Measurements from ENCODE around the gene CELF1. TPM values are rescaled to one million over a fixed set of nuclear protein-coding genes. Genes with fewer than 3 reads are reported as not detected.

Gene CELF1
- total and polyA plus RNA-seq, 9 of the 15 experiments (the other 6 are each of a cell fraction or from before 2014, with no cell fraction given) = 11.3 to 142 (median 77.4) TPM

GRCh38 chr11:47512701-47513100, 40.2 kb downstream of the CELF1 start:
- H3K4me1 ChIP-seq (replicated peaks in 1 of 2; ENCODE audit: control insufficient read depth in 2 of 2, insufficient read depth in 2 of 2, low read length in 2 of 2) = peaks cover 40 to 68% of the 10 kb centered on the region in 2 experiments
- no peak overlapping the region for H3K4me3 ChIP-seq
- H3K27me3 ChIP-seq (ENCODE audit: control insufficient read depth in 2 of 2, insufficient read depth in 2 of 2, low read length in 2 of 2) = no peaks in the 10 kb centered on the region
- peak overlapping the region; percentile 55 for H3K27ac ChIP-seq (ENCODE audit: extremely low read depth, low read depth, low read length)
- DNase-seq (ENCODE audit: extremely low read depth in 1 of 4, low spot score in 3 of 4) (no peak), ATAC-seq (peak; percentile 8; the same call in 1 of the 3 replicates), FAIRE-seq (no peak)
- H3K9ac ChIP-seq (ENCODE audit: insufficient read depth in 1 of 2, low read depth in 2 of 2, low read length in 2 of 2) = peak overlapping the region; percentile 23 to 27; a peak in 3 of 4 replicates
- H3K9me1 ChIP-seq (ENCODE audit: control insufficient read depth, insufficient read depth, low read length) = peaks cover 7% of the 10 kb centered on the region
- WGBS (ENCODE audit: insufficient coverage, low coverage, missing lambda C conversion rate) = 23% methylated on average over 2 of the region's 2 CpGs
- ChIA-PET CTCF (ENCODE audit: low intra/inter-chr PET ratio) (no interaction called here), POLR2A (interaction anchor here (1.1 to 1.8 kb wide), 4 partner anchors 10 to 22 kb away, joined by 3 to 5 read pairs (median 4); no protein-coding TSS in a partner anchor)
- in situ Hi-C loops (cut with MboI) (no loop called here), intact Hi-C loops (cut with micrococcal nuclease) (loop anchor here (5.0 kb wide), 1 partner anchor 40 kb away; the partner anchor contains the start of gene CELF1)
- H2AFZ ChIP-seq (ENCODE audit: low read depth, low read length) = no peak overlapping the region
- no TSS peak for BruUV-seq (replicated peaks)
- peaks cover 27% of the 10 kb centered on the region; the same call in 1 of the 2 replicates for H4K20me1 ChIP-seq (replicated peaks; ENCODE audit: control insufficient read depth, insufficient read depth, low read length)
- H3K4me2 ChIP-seq (ENCODE audit: insufficient read depth, low read length) = no peak overlapping the region
- peaks cover 98% of the 10 kb centered on the region for H3K79me2 ChIP-seq (ENCODE audit: control insufficient read depth, insufficient read depth, low read length)
- H3K36me3 ChIP-seq (ENCODE audit: control insufficient read depth, insufficient read depth, low read length) = peaks cover 6% of the 10 kb centered on the region; the same call in 2 of the 3 replicates
- H3K9me3 ChIP-seq (replicated peaks; ENCODE audit: control insufficient read depth, insufficient read depth, low read depth, low read length) = no peaks in the 10 kb centered on the region
- TF ChIP-seq POU5F1 (IDR thresholded peaks at IDR 0.05; ENCODE audit: borderline replicate concordance, low read depth, low read length, partially characterized antibody) = no peak
- no peak for TF ChIP-seq SMC3 (conservative IDR thresholded peaks at IDR 0.05; ENCODE audit: insufficient read depth, low read depth, low read length)
- TF ChIP-seq PREB (CRISPR knock-in tag; IDR thresholded peaks at IDR 0.05) = no peak
- no peak for TF ChIP-seq PHF8 (IDR thresholded peaks at IDR 0.05; ENCODE audit: borderline replicate concordance, low read length)
- TF ChIP-seq ZNF274 (IDR thresholded peaks at IDR 0.05; ENCODE audit: borderline replicate concordance, low read depth, low read length) = no peak
- TF ChIP-seq SRSF1 (IDR thresholded peaks at IDR 0.05; ENCODE audit: low read depth, low read length) = no peak
- TF ChIP-seq ZBTB7A (IDR thresholded peaks at IDR 0.05; ENCODE audit: borderline replicate concordance, control insufficient read depth, low read depth, low read length) = no peak
- no peak for TF ChIP-seq GATA2 (CRISPR knock-in tag; IDR thresholded peaks at IDR 0.05)
- TF ChIP-seq ZBTB40 (IDR thresholded peaks at IDR 0.05) = no peak
- no peak for TF ChIP-seq ZBTB40 (CRISPR knock-in tag; IDR thresholded peaks at IDR 0.05)
- no peak for TF ChIP-seq FOXK2 (conservative IDR thresholded peaks at IDR 0.05 in 1 of 2, IDR thresholded peaks at IDR 0.05 in 1 of 2; ENCODE audit: low read depth in 2 of 2)
- TF ChIP-seq CBX3 (IDR thresholded peaks at IDR 0.05; ENCODE audit: borderline replicate concordance in 1 of 2, low read length in 2 of 2) = no peak
